HCT116 (cell line): Measurements from ENCODE around the gene TMEM129.

Experiments used
- CEBPB ChIP-seq: IDR thresholded peaks from 2 replicates; pipeline ENCODE4 v1.6.1; 2012; ENCODE audit warnings: low read depth
- EZH2 ChIP-seq: fragments of 200-600 bp; sonication (generic); IDR thresholded peaks from 2 replicates; pipeline ENCODE4 v1.6.1; 2017; ENCODE audit warnings: antibody characterized with exemption, mixed run types
- JUND ChIP-seq: IDR thresholded peaks from 2 replicates; pipeline ENCODE4 v1.6.1; 2012
- POLR2A ChIP-seq: IDR thresholded peaks from 2 replicates; pipeline ENCODE4 v1.7.0; 2011; ENCODE audit warnings: borderline replicate concordance; ENCODE audit not compliant: insufficient read depth, insufficient read length; ENCODE audit errors: extremely low read depth
- POLR2AphosphoS5 ChIP-seq: IDR thresholded peaks from 2 replicates; pipeline ENCODE4 v1.6.1; 2011; ENCODE audit warnings: mild to moderate bottlenecking, low read depth, low read length, moderate library complexity
- RAD21 ChIP-seq: IDR thresholded peaks from 2 replicates; pipeline ENCODE4 v1.6.1; 2012; ENCODE audit warnings: low read depth, mild to moderate bottlenecking
- SIN3A ChIP-seq: IDR thresholded peaks from 2 replicates; pipeline ENCODE4 v1.6.1; 2012; ENCODE audit warnings: low read depth
- TCF7L2 ChIP-seq: IDR thresholded peaks from 2 replicates; pipeline ENCODE4 v1.7.0; 2011; ENCODE audit warnings: borderline replicate concordance, inconsistent platforms; ENCODE audit not compliant: insufficient read depth, insufficient read length; ENCODE audit errors: extremely low read depth
- YY1 ChIP-seq: IDR thresholded peaks from 2 replicates; pipeline ENCODE4 v1.6.1; 2011; ENCODE audit warnings: low read length, low read depth, moderate library complexity, mild to moderate bottlenecking; ENCODE audit not compliant: insufficient replicate concordance; ENCODE audit errors: extremely low read depth
- TF ChIP-seq, protein P1 (sequence below), 3 experiments: fragments of 200-600 bp in 1 of 3; sonication (generic) in 1 of 3; IDR thresholded peaks in 2 of 3; conservative IDR thresholded peaks in 1 of 3; 2 replicates each; pipeline ENCODE4 v1.5.1; 2012 to 2017; ENCODE audit warnings: low read depth in 2 of 3, low read length in 2 of 3, antibody characterized with exemption in 1 of 3, borderline replicate concordance in 1 of 3, control low read depth in 1 of 3, mild to moderate bottlenecking in 1 of 3, mixed read lengths in 1 of 3, mixed run types in 1 of 3, moderate library complexity in 1 of 3; ENCODE audit not compliant: insufficient read depth in 1 of 3
- TF ChIP-seq, protein P2 (sequence below): IDR thresholded peaks from 2 replicates; pipeline ENCODE4 v1.6.1; 2012; ENCODE audit warnings: low read depth
- TF ChIP-seq, protein P3 (sequence below): IDR thresholded peaks from 2 replicates; pipeline ENCODE4 v1.6.1; 2012

DNA sequence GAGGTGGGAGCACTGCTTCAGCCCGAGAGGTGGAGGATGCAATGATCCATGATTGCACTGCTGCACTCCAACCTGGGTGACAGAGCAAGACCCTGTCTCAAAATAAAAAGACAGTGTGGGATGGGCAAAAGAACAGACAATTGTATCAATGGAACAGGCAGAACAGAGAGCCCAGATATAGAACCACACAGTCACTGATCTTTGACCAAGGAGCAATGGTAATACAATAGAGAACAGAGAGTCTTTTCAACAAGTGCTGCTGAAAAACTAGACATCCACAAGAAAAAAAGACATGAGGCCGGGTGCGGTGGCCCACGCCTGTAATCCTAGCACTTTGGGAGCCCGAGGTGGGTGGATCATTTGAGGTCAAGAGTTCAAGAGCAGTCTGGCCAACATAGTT is 42.9 kb downstream of the TMEM129 start:
- TF ChIP-seq SIN3A (no peak), CEBPB (no peak), RAD21 (no peak), POLR2AphosphoS5 (no peak), POLR2A (no peak), EZH2 (no peak), JUND (no peak), YY1 (no peak), TCF7L2 (no peak)
- TF ChIP-seq, protein P1, sequence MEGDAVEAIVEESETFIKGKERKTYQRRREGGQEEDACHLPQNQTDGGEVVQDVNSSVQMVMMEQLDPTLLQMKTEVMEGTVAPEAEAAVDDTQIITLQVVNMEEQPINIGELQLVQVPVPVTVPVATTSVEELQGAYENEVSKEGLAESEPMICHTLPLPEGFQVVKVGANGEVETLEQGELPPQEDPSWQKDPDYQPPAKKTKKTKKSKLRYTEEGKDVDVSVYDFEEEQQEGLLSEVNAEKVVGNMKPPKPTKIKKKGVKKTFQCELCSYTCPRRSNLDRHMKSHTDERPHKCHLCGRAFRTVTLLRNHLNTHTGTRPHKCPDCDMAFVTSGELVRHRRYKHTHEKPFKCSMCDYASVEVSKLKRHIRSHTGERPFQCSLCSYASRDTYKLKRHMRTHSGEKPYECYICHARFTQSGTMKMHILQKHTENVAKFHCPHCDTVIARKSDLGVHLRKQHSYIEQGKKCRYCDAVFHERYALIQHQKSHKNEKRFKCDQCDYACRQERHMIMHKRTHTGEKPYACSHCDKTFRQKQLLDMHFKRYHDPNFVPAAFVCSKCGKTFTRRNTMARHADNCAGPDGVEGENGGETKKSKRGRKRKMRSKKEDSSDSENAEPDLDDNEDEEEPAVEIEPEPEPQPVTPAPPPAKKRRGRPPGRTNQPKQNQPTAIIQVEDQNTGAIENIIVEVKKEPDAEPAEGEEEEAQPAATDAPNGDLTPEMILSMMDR (IDR thresholded peaks at IDR 0.05 in 2 of 3, conservative IDR thresholded peaks at IDR 0.05 in 1 of 3; ENCODE audit: borderline replicate concordance in 1 of 3, insufficient read depth in 1 of 3, low read depth in 2 of 3, low read length in 2 of 3): no peak
- TF ChIP-seq, protein P2, sequence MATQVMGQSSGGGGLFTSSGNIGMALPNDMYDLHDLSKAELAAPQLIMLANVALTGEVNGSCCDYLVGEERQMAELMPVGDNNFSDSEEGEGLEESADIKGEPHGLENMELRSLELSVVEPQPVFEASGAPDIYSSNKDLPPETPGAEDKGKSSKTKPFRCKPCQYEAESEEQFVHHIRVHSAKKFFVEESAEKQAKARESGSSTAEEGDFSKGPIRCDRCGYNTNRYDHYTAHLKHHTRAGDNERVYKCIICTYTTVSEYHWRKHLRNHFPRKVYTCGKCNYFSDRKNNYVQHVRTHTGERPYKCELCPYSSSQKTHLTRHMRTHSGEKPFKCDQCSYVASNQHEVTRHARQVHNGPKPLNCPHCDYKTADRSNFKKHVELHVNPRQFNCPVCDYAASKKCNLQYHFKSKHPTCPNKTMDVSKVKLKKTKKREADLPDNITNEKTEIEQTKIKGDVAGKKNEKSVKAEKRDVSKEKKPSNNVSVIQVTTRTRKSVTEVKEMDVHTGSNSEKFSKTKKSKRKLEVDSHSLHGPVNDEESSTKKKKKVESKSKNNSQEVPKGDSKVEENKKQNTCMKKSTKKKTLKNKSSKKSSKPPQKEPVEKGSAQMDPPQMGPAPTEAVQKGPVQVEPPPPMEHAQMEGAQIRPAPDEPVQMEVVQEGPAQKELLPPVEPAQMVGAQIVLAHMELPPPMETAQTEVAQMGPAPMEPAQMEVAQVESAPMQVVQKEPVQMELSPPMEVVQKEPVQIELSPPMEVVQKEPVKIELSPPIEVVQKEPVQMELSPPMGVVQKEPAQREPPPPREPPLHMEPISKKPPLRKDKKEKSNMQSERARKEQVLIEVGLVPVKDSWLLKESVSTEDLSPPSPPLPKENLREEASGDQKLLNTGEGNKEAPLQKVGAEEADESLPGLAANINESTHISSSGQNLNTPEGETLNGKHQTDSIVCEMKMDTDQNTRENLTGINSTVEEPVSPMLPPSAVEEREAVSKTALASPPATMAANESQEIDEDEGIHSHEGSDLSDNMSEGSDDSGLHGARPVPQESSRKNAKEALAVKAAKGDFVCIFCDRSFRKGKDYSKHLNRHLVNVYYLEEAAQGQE: no peak
- TF ChIP-seq, protein P3, sequence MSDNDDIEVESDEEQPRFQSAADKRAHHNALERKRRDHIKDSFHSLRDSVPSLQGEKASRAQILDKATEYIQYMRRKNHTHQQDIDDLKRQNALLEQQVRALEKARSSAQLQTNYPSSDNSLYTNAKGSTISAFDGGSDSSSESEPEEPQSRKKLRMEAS: no peak
